Activated CD8-positive, alpha-beta memory T cell treated with anti-CD3 and anti-CD28 coated beads, Interleukin-2, amount 50 U/mL, for 48 hours (primary cell): ENCODE measurements around the gene GABPA.
"Not testable (repeated sequence)": the region's sequence is repeated elsewhere in the genome, so short reads cannot be mapped to it uniquely, and the experiment has no call there.

Experiments
- DNase-seq: peaks from one replicate; pipeline ENCODE4 v3.0.0-alpha.2; 2020

Gene GABPA

DNA sequence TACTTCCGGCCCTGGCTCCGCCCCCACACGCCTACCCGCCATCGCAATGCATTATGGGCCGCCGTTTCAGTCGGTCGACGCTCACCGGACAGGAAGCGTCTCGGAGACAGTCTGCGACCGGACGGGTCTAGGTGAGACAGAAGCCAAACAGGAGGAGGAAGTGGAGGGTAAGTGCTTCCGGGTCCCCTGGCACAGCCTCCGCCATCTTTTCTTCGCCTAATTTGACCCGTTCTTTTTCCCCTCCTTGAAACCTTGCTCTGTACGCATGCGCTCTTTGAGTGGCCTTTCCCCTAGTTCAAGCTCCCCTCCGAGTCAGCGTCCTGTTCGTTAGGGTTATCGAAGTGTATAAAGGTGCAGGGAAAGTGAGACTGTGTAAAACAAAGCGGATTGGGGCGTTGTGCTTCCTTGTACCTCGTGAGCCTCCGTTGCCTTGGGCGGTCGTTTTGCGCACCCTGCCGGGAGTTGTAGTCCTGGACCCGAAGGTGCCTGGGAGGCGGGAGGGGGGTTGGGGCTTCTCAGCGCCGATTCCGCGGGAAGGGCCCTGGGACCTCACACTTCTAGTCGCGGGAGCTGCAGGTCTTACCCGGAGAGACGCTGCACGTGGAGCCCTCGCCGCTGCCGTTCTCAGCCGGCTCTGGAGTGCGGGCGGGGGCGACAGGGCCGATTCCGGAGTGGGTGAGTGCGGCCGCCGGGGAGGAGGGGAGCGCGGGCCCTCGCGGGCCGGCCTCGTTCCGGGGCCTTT lies at the start of gene GABPA, which contains the start of gene ATP5PF:
GABPA (plus strand) TSS at position 69 of the 742 bp plus-strand sequence. CDS start 6,627 bp downstream, outside the sequence.
ATP5PF (minus strand) TSS at position 1 of the 742 bp plus-strand sequence. CDS start 5,110 bp downstream, outside the sequence.
- DNase-seq = peak; percentile 98

DNA sequence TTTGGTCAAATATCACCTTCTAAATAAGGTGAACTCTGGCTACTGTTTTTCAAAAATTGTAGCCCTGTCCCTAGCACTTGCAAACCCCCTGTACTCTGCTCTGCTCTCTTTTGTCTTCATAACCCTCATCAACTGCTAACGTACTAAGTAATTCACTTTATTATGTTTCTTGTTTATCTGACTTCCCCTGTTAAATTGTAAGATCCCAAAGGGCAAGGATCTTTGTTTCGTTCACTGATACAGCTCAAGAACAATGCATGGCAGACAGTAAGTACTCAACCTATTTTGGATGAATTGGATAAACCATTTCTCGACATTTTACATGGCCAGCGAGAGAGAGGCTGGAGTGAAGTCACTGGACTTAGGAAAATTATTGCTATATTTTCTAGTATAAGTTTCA lies 47.0 kb upstream of the GABPA start:
- no peak for DNase-seq

DNA sequence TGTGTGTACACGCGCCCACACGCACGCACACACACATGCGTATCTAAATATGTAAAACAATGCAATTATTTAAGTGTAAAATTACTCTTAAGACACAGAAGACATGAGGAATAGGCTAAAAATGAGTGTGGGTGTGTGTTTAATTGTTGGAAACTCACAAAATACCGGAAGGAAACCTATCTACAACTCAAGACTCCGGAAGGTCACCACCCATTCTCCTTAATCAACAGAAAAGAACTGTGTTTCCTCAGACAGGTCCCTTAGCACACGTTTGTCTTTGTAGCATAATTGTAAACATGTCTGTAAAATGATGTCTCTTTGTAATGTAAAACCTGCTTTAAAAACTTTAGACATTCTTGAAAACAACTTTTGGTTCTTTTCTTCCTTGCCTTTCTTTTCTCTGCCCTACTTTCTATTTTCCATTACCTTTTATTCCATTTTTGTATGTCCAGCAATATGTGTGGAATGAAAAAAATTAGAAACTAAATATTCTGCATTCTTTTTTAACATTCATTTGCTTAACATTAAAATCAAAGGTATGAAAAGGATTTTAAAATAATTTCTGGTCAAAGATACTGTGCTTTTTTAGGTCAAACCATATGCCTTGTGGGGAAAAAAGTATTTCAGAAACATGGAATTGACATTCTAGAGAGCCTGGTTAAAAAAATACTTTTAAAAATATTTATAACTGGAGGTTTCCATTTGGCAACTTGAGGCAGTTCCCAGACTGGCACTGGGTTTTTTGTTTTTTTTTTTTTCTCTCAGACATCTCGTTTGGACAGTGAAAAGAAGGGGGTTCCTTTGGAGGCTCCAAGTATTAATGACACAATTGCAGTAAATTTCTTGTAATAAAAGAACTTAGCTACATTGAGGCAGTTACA lies 46.3 kb upstream of the GABPA start:
- no peak for DNase-seq

DNA sequence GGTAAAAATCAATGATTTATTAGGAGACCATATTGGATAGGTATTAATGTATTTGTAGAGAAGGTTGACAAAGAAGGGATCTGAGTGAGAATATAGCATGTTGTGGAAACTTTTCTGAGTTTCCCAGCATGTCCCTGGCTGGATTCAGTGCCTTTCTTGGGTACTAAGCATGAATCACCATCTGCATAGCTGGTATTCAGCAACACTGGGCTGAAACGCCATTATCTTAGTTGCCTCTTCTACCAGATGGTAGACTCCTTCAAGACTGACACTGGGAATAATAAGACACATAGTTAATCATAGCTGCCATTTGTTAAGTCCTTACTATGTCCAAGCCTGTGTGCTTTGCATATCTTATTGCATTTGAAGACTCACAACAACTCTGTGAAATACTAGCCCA lies 45.5 kb upstream of the GABPA start:
- no peak for DNase-seq

DNA sequence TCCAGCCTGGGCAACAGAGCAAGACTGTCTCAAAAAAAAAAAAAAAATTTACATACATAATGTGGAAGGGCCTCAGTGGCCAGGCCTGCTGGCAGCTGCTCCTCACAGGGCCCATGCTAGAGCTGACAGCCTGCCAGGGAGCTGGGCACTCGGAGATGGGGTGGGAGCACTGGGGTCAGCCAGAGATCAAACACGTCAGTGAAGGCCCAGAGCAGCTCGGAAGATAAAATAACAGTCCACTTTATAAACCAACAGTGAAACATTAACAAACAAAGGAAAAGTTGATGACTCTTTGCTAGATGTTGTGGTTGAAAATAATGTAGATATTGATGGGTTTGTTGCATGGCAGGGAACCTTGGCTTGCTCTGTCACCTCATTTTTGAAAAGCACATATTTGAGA lies 42.8 kb upstream of the GABPA start:
- DNase-seq = no peak

DNA sequence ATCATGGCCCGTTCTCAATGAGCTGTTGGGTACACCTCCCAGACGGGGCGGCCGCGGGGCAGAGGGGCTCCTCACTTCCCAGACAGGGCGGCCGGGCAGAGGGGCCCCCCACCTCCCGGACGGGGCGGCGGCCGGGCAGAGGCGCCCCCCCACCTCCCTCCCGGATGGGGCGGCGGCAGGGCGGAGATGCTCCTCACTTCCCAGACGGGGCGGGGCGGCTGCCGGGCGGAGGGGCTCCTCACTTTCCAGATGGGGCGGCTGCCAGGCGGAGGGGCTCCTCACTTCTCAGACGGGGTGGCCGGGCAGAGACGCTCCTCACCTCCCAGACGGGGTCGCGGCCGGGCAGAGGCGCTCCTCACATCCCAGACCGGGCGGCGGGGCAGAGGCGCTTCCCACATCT lies 39.3 kb upstream of the GABPA start:
- not testable (repeated sequence) for DNase-seq

DNA sequence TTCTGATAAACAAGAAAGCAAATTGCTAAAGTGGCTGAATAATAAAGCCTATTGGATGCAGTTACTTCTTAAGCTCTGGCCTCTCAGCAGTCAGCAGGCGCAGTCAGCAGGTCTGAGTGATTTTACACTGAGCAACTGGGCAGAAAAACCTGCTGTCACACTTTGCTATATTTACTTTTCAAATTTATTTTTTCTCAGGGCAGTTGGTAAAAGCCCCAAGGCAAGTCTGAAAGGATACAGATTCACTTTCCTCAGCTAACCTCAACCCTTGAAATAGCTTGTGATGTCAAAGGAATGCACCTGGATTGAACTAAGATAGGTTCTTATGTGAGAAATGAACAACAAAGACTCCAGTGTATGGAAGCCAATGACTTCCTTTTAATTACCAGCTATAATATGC lies 34.0 kb upstream of the GABPA start:
- no peak for DNase-seq

DNA sequence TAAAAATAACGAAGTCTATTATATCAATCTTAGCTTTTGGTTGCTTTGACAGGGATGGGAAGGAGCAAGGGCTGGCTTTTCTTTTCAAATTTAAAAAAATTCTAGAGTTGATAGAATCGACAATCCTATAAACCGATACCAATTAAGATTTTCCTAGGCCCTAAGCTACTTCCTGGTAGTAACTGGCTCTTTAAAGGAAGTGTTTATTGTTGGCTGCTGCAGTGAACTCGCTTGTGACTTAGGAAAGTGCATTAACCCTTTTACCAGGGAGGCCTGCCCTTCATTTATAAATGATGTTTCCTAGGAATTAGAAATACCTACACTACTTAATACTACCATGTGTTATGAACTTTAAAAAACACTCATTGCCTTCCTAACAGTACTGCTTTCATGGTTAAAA lies 33.2 kb upstream of the GABPA start:
- no peak for DNase-seq

DNA sequence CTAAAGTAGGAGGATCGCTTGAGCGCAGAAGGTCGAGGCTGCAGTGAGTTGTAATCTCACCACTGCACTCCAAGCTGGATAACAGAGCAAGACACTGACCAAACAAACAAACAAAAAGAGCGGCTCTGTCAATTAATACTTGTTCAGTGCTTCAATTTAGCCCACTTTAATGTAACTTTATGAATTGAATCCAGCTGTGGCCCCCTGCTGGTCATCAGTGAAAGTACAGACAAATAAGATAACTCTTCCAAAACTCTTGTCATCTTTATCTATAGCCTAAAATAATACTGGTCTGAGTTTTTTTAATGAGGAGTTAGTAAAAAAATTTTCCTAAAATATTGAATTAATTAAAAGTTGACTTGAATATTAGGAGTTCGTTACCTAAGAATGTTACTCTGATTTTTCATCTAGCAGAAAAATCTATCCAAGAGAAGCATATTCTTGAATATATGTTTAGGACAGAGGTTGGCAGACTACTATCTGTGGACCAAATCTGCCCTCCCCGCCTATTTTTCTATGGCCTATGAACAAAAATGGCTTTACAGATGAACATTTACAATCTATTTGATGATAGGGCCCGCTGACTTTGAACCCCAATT lies 26.2 kb upstream of the GABPA start:
- DNase-seq = peak; percentile 59

DNA sequence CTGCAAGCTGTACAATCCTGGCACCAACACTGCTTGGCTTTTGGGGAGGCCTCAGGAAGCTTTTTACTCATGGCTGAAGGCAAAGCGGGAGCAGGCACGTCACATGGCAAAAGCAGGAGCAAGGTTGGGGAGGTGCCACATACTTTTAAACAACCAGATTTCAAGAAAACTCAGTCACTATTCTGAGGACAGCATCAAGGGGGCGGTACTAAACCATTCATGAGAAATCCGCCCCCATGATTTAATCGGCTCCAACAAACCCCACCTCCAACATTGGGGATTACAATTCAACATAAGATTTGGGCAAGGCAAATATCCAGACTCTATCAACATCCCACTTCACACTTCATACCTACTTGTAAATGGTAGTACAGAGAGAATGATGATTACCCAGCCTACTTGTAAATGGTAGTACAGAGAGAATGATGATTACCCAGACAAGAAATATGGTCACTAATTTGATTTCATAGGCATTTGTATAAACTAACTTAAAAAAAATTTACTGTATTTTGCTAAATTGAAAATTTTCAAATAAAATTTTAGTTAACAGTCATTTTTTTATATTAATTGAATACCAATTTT lies 25.0 kb upstream of the GABPA start:
- DNase-seq = no peak

DNA sequence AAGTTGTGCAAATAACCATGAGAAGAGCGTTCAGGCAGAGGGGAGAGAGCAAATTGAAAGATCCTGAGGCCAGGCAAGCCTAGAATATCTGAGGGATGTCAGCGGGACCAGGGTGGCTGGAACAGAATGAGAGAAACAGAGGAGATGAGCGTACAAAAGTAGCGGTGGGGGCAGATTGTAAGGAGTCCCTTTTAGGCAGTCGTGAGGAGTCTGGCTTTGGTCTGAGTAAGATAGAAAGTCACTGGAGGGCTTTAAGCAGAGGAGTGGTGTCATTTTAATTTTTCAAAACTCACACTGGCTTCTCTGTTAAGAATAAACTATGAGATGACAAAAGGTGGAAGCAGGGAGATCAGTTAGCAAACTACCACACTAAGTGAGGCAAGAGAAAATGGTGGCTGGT lies 24.2 kb upstream of the GABPA start:
- DNase-seq = no peak

DNA sequence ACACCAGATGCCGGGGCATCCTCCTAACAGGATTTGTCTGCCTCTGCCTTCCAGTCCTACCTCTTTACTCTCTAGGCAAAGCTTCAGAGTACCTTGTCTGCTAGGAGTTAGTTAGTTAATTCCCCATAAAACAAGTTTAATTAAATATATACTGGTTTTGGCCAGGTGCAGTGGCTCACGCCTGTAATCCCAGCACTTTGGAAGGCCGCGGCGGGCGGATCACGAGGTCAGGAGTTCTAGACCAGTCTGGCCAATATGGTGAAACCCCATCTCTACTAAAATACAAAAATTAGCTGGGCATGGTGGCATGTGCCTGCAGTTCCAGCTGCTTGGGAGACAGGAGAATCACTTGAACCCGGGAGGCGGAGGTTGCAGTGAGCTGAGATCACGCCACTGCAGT lies 20.7 kb upstream of the GABPA start:
- DNase-seq = not testable (repeated sequence)

DNA sequence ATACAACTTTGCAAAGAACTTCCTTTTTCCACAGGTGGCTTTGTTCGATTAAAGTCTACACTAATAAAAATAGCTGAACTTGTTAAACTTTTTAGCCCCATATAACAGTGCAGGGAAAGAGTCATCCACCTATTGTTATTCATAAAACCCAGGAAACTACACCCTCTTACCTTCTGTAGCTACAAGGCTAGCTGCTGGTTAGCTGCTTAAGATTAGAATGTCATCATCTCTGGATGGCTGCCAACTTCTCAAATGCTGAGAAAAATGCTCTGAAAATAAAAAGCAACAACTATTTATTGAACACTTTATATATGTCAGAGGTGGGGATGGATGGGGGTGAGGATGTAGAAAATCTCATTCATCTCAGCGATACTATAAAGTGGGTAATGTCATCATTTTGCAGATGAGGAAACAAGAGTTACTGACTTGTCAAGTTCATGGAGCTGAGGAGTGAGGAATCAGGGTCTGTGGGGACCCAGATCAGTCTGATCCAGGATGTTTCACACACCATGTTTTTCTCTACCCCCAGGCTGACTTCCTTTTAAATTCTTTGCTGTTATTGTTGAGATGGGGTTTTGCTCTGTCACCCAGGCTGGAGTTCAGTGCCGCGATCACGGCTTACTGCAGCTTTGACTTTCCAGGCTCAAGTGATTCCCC lies 17.2 kb upstream of the GABPA start:
- no peak for DNase-seq

DNA sequence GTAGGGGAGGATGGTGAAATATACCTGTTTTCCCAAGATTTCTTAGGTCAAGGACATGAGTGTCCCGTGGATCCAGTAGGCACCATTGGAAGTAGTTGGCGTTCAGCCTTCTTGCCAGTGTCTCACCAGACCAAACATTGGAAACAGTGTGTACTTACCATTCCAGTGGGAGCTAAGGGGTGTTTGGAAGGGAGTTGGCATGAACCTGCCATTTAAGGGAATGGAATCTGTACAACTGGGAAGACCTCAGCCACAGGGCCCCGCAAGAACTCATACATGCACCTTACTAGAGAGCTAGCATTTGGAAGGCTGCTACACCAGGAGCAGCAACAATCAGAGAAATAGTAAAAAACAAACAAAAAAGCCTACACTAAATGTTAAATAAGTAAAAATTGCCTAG lies 12.8 kb upstream of the GABPA start:
- DNase-seq = no peak

DNA sequence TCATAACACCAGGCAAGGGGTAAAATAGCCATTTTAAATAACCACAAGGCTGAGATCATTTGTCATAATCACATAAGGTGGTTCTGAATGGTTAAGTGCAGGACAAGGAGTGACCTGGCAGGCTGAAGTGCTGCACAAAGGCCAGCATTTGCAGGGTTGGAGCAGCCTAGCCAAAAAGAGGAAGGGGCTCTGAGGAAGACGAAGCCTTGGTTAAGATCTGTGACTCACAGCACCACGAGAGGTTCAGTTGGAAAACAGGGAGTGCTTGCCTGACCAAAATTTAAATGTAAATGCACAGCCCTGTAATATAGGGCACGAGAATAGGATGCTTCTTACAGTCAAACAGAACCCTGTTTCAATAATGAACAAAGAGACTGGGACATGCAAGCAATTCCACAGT lies 12.1 kb upstream of the GABPA start:
- no peak for DNase-seq

DNA sequence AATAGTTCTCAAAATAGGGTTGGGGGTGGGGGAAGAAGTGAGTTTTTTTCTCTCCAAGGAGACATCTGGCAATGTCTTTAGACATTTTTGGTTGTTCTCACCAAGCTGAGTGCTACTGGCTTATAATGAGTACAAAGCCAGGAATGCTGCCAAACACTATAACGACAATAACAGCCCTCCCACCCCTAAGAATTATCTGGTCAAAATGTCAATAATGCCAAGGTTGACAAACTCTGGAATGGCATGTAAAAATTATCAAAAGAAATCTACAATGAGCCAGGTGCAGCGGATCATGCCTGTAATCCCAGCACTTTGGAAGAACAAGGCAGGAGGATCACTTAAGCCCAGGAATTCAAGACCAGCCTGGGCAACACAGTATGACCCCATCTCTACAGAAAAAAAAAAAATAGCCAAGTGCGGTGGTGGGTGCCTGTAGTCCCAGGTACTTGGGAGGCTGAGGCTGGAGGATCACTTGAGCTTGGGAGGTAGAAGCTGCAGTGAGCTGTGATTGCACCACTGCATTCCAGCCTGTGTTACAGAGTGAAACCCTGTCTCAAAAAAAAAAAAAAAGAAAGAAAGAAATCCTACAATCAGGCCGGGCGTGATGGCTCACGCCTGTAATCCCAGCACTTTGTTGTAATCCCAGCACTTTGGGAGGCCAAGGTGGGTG lies 2.5 kb upstream of the GABPA start:
- DNase-seq = no peak

DNA sequence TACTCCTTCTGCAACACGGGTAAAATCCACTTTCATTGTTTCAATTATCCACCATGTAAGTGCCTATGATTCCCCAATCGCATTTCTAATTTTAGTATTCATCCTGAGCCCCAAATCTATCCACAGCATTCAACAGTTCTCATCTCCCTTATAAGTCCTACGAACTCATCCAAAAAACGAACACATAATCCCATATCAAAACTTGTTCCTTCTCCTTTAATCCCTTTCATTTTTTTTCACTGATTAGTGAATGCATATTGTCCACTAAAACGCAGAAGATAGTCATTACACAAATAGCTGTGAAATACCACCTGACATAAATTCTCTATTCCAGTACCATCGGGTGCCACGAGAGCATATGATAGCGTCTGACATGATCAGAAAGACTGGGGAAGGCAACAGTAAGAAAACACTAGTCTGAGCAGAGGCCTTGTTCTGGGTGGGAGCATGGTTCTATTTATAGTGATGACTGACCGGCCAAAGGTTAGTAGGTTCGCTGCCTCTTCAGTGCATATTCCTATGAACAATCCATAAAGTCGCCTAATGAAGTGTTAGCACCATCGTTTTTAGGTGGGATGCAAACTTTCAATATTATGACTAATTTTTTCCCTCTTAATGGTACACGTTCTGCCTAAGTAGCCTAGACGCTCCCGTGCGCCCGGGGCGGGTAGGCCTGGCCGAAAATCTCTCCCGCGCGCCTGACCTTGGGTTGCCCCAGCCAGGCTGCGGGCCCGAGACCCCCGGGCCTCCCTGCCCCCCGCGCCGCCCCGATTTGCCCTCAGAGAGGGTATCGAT lies 716 bp upstream of the GABPA start:
- no peak for DNase-seq

DNA sequence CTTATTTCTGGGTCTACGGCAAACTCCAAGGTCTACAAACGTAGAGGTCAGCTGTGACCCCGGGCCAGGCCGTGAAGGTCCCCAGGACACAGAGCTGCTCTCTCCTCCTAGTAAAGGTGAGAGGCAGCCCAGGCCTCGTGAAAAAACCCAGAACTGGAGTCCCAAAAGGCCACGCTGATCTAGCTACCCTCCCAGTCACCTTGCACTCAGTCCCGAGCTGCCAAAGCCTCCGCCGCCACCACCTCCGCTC lies 193 bp upstream of the GABPA start:
- no peak for DNase-seq

DNA sequence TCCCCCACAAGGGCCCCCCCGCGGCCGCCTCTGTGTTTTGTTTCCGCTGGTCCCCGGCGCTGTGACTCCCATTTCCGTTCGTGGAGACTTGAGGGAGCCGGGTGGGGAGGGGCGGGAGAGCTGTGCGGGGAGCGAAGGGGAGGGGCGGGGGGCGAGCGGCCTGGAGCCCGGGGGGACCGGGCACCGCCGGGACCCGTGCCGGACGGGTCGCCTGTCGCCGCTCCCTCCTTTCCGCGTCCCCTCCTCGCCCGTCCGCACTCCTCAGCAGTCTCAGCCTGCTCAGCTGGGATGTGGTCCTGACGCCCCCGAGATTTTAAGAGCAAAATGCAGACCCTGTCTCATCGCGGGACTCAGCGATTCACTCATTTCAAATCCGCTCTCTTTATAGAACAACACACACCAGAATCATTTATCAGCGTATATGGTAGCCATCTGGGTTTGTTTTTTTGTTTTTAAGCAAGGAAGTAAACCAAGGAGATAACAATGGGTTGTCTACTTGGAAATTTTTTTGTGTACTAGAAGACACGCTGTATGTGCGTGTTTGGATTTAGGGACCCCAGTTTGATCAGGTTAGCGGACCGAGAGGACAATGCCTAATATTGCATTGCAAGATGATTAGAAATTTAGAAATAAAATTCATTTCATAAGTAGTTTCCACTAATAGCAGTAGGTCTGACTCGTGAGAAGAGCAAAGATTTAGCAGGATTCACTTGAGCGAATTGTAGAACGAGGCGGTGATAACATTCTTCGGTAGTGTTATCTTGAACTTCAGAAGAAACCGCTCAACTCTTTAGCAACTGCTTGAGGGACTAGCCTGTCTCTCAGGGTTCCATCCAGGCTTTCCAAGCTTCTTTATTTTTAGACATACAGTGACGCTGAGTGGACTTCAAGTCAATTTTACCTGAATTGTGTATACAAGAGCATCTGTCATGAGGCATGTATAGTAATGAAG lies 1.1 kb downstream of the GABPA start:
- no peak for DNase-seq

DNA sequence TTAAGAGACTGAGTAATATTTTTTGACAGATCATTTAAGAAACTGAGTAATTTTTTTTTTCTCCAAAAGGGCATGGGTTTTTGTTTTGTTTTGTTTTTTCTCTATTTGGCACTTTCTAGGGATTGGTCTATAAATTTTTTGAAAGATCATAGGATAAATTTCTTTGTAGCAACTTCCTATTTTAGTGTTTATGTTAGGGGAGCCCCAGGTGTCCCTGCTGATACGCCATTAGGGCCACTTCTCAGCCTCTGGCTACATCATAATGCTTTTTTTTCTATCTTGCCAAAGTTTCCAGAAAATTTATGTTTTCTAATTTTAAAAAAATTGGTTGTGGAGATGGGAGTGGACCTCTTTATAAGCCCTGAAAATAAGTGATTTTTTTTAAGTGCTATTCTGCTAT lies 2.6 kb downstream of the GABPA start:
- no peak for DNase-seq
